HAP-1 (cell line): Measurements from ENCODE around the gene MPRIP.
"Not testable (repeated sequence)": the region's sequence is repeated elsewhere in the genome, so short reads cannot be mapped to it uniquely, and the experiment has no call there.

Source experiments
- DNase-seq, 2 experiments: peaks; one replicate each; pipeline ENCODE4 v3.0.0-alpha.2; 2016 to 2020; ENCODE audit warnings: low spot score in 2 of 2
- H3K27me3 ChIP-seq: fragments of 250-450 bp; sonication (Bioruptor Pico); 2 replicates; pipeline ENCODE4 v1.5.1; 2020; ENCODE audit warnings: low read depth, mild to moderate bottlenecking, moderate library complexity
- H3K36me3 ChIP-seq: fragments of 250-450 bp; sonication (Bioruptor Pico); replicated peaks from 2 replicates; pipeline ENCODE4 v1.5.1; 2020; ENCODE audit warnings: mild to moderate bottlenecking
- H3K4me1 ChIP-seq: fragments of 250-450 bp; sonication (Bioruptor Pico); 2 replicates; pipeline ENCODE4 v1.5.1; 2020; ENCODE audit warnings: mild to moderate bottlenecking
- H3K4me3 ChIP-seq: fragments of 250-450 bp; sonication (Bioruptor Pico); 2 replicates; pipeline ENCODE4 v1.5.1; 2020; ENCODE audit warnings: mild to moderate bottlenecking, moderate library complexity
- H3K9me3 ChIP-seq: fragments of 250-450 bp; sonication (Bioruptor Pico); 2 replicates; pipeline ENCODE4 v1.5.1; 2020; ENCODE audit warnings: mild to moderate bottlenecking, moderate library complexity
- in situ Hi-C: fragments of 300-500 bp; cut with MboI; formaldehyde crosslinking; loops from 3 replicates; pipeline ENCODE4 v1.14.3; 2020; ENCODE audit warnings: low sequenced_read_pairs, inconsistent platforms, mixed read lengths

MPRIP gene

GRCh38 chr17:17195466-17195865, 153.2 kb downstream of the MPRIP start:
- H3K36me3 ChIP-seq, H3K4me3 ChIP-seq, DNase-seq, H3K27me3 ChIP-seq, H3K9me3 ChIP-seq, in situ Hi-C loops: not testable (repeated sequence)
- peaks cover 12% of the 10 kb centered on the region for H3K4me1 ChIP-seq

GRCh38 chr17:17196776-17197175, 154.5 kb downstream of the MPRIP start:
- H3K36me3 ChIP-seq, result peaks cover 20% of the 10 kb centered on the region
- H3K27me3 ChIP-seq, result no peaks in the 10 kb centered on the region
- H3K4me1 ChIP-seq, result peaks cover 7% of the 10 kb centered on the region
- H3K9me3 ChIP-seq, result no peaks in the 10 kb centered on the region
- DNase-seq, result no peak
- no peak overlapping the region for H3K4me3 ChIP-seq
- in situ Hi-C loops, result no loop called here

- Histone ChIP-seq H3K9me3 (no peaks in the 10 kb centered on the region), H3K4me1 (no peaks in the 10 kb centered on the region), H3K27me3 (no peaks in the 10 kb centered on the region), H3K36me3 (peaks cover 35% of the 10 kb centered on the region), H3K4me3 (no peak overlapping the region)
- DNase-seq, result no peak
- in situ Hi-C loops, result no loop called here
Observed at GRCh38 chr17:17198281-17198680, 156.0 kb downstream of the MPRIP start.

GRCh38 chr17:17200311-17200710, 158.1 kb downstream of the MPRIP start:
- Histone ChIP-seq H3K9me3 (no peaks in the 10 kb centered on the region), H3K27me3 (no peaks in the 10 kb centered on the region), H3K4me3 (no peak overlapping the region), H3K36me3 (peaks cover 54% of the 10 kb centered on the region), H3K4me1 (peaks cover 12% of the 10 kb centered on the region)
- in situ Hi-C loops, result loop anchor here (10.0 kb wide), 1 partner anchor 196 kb away; no protein-coding TSS in a partner anchor
- DNase-seq, result no peak

GRCh38 chr17:17200831-17201230, 158.6 kb downstream of the MPRIP start:
- in situ Hi-C loops, result loop anchor here (10.0 kb wide), 1 partner anchor 196 kb away; no protein-coding TSS in a partner anchor
- Histone ChIP-seq H3K36me3 (peaks cover 54% of the 10 kb centered on the region), H3K4me1 (peaks cover 12% of the 10 kb centered on the region), H3K9me3 (no peaks in the 10 kb centered on the region), H3K4me3 (no peak overlapping the region), H3K27me3 (no peaks in the 10 kb centered on the region)
- DNase-seq, result no peak

GRCh38 chr17:17201271-17201670, 159.0 kb downstream of the MPRIP start:
- no peaks in the 10 kb centered on the region for H3K9me3 ChIP-seq
- in situ Hi-C loops, result loop anchor here (10.0 kb wide), 1 partner anchor 196 kb away; no protein-coding TSS in a partner anchor

GRCh38 chr17:17201907-17202306, 159.7 kb downstream of the MPRIP start:
- no peaks in the 10 kb centered on the region for H3K9me3 ChIP-seq
- DNase-seq, result no peak
- in situ Hi-C loops, result loop anchor here (10.0 kb wide), 1 partner anchor 197 kb away; no protein-coding TSS in a partner anchor
- peaks cover 54% of the 10 kb centered on the region for H3K36me3 ChIP-seq
- H3K4me1 ChIP-seq, result peaks cover 21% of the 10 kb centered on the region
- no peaks in the 10 kb centered on the region for H3K27me3 ChIP-seq
- H3K4me3 ChIP-seq, result no peak overlapping the region

More at GRCh38 chr17:17201271-17201670, 159.0 kb downstream of the MPRIP start:
- no peak for DNase-seq
- no peak overlapping the region for H3K4me3 ChIP-seq
- H3K4me1 ChIP-seq, result peaks cover 15% of the 10 kb centered on the region
- no peaks in the 10 kb centered on the region for H3K27me3 ChIP-seq
- H3K36me3 ChIP-seq, result peaks cover 54% of the 10 kb centered on the region

- Histone ChIP-seq H3K9me3 (no peaks in the 10 kb centered on the region), H3K27me3 (no peaks in the 10 kb centered on the region), H3K36me3 (peaks cover 54% of the 10 kb centered on the region), H3K4me1 (peaks cover 23% of the 10 kb centered on the region), H3K4me3 (no peak overlapping the region)
- no peak for DNase-seq
- in situ Hi-C loops, result loop anchor here (10.0 kb wide), 1 partner anchor 198 kb away; no protein-coding TSS in a partner anchor
Observed at GRCh38 chr17:17203173-17203730, 161.0 kb downstream of the MPRIP start.

GRCh38 chr17:17204041-17204591, 161.9 kb downstream of the MPRIP start:
- Histone ChIP-seq H3K4me3 (peak overlapping the region; percentile 62), H3K9me3 (no peaks in the 10 kb centered on the region), H3K4me1 (peaks cover 23% of the 10 kb centered on the region), H3K36me3 (peaks cover 54% of the 10 kb centered on the region), H3K27me3 (no peaks in the 10 kb centered on the region)
- in situ Hi-C loops, result loop anchor here (10.0 kb wide), 1 partner anchor 199 kb away; no protein-coding TSS in a partner anchor
- DNase-seq, result no peak

GRCh38 chr17:17204635-17205231, 162.5 kb downstream of the MPRIP start:
- DNase-seq, result peak in 1 of 2 experiments; percentile 43
- Histone ChIP-seq H3K36me3 (peaks cover 48% of the 10 kb centered on the region), H3K27me3 (no peaks in the 10 kb centered on the region), H3K4me1 (peaks cover 23% of the 10 kb centered on the region), H3K4me3 (peak overlapping the region; percentile 62), H3K9me3 (no peaks in the 10 kb centered on the region)
- in situ Hi-C loops, result loop anchor here (5.0 to 10.0 kb wide), 2 partner anchors 52 to 200 kb away; no protein-coding TSS in a partner anchor

- peak; percentile 80 to 88 for DNase-seq
Observed at GRCh38 chr17:17205368-17206123, 163.3 kb downstream of the MPRIP start.

GRCh38 chr17:17206124-17206912, 164.1 kb downstream of the MPRIP start, which contains the start of gene PLD6:
TSS of gene PLD6 (minus strand) at chr17:17206333. CDS start at chr17:17206286, 47 bp downstream.
- peak within 1 kb of the TSS; percentile 62 for H3K4me3 ChIP-seq
- no peaks in the 10 kb centered on the region for H3K27me3 ChIP-seq
- peak; percentile 84 to 99 for DNase-seq
- no peaks in the 10 kb centered on the region for H3K9me3 ChIP-seq
- H3K36me3 ChIP-seq, result peaks cover 40% of the 10 kb centered on the region
- peaks cover 23% of the 10 kb centered on the region for H3K4me1 ChIP-seq
- in situ Hi-C loops, result loop anchor here (5.0 to 10.0 kb wide), 2 partner anchors 54 to 202 kb away; no protein-coding TSS in a partner anchor

More at GRCh38 chr17:17205368-17206123, 163.3 kb downstream of the MPRIP start:
- Histone ChIP-seq H3K9me3 (no peaks in the 10 kb centered on the region), H3K4me3 (peak overlapping the region; percentile 62), H3K4me1 (peaks cover 23% of the 10 kb centered on the region), H3K36me3 (peaks cover 46% of the 10 kb centered on the region), H3K27me3 (no peaks in the 10 kb centered on the region)
- in situ Hi-C loops, result loop anchor here (5.0 to 10.0 kb wide), 2 partner anchors 53 to 201 kb away; no protein-coding TSS in a partner anchor
